Measurements from ENCODE around the gene VASH1.
A peak's percentile ranks its signal among the peaks of the same experiment; 100 is the strongest.

Gene VASH1

GRCh38 chr14:76742966-76743365 lies 18.3 kb upstream of the VASH1 start:
- DNase-seq (ENCODE audit: low read depth), result no peak

DNA sequence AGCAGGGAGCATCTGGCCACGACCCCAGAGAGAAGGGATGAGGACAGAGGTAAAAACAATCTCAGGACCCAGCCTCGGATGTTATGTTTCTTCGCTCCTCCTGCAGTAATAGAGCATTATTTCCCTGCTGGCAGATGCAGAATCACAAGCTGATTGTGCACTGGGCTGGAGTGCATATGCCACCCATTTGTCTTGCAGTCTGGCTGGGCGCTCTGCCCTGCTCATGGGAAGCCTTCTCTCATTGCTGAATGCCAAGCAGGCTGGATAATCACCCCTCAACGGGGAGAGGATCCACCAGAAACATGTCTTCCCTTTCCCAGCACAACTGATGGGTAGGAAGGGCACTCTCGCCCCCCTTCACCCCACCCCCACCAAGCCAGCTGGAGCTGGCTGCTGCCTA lies 8.5 kb upstream of the VASH1 start:
- no peak for DNase-seq (ENCODE audit: low read depth)

GRCh38 chr14:76753541-76754198 lies 7.6 kb upstream of the VASH1 start:
- DNase-seq (ENCODE audit: low read depth), result no peak

- no peak for DNase-seq (ENCODE audit: low read depth)
Observed at GRCh38 chr14:76754586-76754985, 6.7 kb upstream of the VASH1 start.

GRCh38 chr14:76755610-76756370 lies 5.5 kb upstream of the VASH1 start:
- DNase-seq (ENCODE audit: low read depth), result no peak

DNA sequence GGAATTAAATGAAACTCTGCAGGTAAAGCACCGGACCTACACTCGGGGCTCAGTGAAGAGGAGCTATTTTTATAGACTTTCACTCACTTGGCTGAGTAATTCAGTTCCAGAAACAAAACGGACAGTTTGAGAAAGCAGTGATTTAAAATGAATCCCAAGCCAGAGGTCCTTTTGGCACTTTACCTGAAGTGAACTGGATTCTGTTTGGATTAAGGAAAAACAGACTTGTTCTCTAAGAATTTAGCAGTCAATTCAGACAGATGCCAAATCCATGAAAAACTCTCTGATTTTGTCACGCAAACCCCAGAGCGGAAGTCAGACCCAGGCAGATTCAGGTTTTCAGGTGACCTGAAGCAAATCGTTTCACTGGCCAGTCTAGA lies 4.9 kb upstream of the VASH1 start:
- DNase-seq (ENCODE audit: low read depth), result no peak

- DNase-seq (ENCODE audit: low read depth), result no peak
Observed at GRCh38 chr14:76759589-76759988, 1.7 kb upstream of the VASH1 start.

GRCh38 chr14:76760331-76761135 lies 735 bp upstream of the VASH1 start:
- DNase-seq (ENCODE audit: low read depth), result no peak

DNA sequence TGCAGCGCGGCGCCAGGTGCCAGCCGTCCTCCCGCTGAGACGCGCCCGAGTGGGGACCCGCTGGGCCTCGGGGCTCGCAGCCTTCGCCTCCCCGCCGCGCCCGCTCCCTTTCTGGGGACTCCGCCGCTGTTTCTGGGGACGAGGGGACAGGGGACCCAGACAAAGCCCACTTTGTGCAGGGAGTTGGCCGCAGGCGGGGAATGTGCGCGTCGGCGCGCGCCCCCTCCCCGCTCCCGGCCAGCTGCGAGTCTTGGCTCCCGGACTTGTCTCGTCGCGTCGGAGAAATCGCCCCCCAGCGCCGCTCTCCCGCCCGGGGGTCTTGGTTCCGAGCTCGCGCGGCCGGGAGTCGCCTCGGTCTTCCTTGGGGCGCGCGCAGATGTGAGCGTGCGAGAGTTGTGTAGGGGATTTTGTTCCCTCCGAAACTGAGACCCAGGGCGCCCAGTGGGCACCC lies 717 bp downstream of the VASH1 start:
- no peak for DNase-seq (ENCODE audit: low read depth)

GRCh38 chr14:76762411-76763095 lies 1.3 kb downstream of the VASH1 start:
- no peak for DNase-seq (ENCODE audit: low read depth)

DNA sequence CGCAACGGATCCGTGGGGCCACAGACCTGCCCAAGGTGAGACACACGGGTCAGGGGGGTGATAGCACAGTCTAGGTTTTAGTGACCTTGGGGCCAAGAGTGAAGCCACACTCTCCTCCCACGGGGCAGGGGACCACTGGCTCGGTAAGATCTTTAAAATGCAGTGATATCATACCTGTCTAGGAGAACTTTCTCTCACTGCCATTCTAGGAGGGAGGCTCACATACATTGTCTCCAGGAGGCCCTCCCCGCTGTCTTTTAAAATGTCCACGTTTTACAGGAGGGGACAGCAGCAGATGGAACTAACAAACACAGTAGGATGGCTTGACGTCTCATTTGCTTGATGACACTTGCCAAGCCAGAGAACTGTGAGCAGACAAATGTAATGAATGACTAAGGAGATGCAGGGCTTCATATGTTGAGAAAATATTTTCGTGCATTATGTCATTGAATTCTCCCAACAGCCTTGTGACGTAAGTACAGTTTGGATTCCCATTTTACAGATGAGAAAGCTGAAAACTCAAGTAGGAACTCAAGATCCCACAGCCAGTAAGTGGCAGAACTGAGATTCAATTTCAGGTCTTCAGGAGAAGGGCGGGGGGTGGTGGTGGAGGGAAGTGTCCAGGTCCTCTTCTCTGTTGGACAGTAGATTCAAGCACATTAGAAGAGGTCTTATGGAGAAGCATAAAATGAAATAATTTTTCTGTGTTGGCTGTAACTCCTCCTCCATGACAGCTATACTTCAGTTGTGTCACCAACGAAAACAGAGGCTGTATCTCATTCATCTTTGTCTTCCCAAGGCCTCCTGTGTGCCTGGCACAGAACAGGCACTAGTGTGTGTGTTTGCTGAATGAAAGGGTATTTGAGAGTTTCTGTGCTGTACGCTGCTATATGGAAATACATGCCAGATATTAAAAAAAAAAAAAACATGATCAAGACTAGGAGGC lies 2.1 kb downstream of the VASH1 start:
- no peak for DNase-seq (ENCODE audit: low read depth)

DNA sequence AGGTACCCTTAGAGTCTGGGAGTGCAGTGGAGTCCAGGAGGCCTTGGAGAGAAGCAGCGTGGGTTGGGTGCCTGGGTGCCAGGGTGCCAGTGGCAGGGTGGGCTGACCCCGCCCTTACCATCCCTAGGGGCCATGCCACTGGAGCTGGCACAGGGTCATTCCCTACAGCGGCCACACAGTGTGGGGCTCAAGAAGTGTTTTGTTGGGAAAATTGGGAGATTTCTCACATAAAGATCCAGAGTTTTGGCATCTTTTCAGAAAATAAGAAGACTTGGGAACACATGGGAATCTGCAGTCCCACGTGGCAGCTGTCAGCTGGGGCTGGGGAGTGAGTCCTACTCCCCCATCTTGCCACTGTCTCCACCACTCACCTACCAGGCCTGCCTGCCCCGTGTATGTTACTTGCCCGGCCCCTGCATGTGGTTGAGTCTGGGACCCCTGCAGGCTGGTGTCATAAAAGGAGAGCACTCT lies 4.2 kb downstream of the VASH1 start:
- DNase-seq (ENCODE audit: low read depth), result no peak

- peak; percentile 17 for DNase-seq (ENCODE audit: low read depth)
Observed at GRCh38 chr14:76767681-76768656, 6.7 kb downstream of the VASH1 start.

DNA sequence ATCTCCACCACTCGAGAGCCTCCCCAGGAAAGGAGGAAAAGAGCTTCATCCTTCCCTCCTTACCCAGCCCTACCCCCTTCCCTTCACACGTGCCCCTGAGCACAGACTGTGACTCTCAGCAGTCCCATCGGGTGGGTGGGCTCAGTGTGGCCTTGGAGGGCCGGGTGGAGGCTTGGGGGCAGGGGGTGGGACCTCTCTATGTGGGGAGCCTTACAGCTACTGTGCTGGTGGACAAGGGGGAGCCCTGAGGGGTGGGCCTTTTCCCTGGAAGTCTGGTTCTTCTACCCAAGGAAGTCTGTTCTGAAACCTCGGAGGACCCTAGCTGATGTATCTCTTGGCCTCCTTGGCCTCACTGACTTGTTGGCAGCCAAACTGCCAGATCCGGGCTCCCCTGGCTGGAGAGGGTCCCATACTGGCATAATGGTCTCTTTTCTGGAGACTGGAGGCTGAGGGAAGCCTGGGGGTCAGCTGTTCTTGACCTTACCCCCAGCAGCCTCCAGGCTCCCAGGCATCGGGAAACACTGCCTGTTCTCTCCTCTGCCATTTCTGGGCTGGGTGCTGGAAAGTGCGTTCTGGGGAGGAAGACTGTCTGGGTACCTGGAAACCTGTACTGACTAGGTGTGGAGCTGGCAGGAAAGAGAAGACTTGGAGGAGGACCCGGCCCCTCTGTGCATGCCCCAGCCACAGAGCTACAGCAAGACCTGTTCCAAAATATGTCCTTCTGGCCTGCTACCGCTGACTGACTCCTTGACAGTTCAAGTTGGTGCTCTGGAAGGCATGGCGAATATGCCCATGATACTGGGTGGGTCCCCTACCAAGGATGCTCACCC lies 7.6 kb downstream of the VASH1 start:
- no peak for DNase-seq (ENCODE audit: low read depth)

DNA sequence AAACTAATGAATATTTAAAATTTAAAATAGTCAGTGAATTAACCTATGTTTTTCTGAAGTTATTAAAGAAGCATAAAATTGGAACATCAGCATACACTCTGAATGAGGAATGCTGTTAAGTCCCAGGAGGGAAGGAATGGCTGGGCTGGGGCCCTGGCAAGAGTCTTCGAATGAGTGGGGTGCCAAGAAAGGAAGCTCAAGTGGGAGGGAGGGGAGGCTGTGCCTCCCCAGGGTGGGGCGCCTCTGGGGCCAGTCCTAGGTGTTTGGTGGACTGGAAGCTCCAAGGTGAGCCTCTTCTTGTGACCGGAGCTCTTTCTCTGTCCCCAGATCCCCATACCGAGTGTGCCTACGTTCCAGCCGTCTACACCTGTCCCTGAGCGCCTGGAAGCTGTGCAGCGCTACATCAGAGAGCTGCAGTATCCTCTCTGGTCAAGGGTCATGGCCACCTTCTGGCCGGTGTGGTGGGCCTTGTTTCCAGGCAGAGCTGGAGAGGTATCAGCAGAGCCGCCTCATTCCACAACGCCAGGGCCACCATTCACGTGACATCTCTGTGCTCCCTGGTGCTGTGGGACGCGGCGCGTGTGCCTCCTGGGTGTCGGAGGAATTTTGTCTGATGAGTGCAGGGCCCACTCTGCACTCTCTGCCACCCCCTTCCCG lies 8.5 kb downstream of the VASH1 start:
- no peak for DNase-seq (ENCODE audit: low read depth)

DNA sequence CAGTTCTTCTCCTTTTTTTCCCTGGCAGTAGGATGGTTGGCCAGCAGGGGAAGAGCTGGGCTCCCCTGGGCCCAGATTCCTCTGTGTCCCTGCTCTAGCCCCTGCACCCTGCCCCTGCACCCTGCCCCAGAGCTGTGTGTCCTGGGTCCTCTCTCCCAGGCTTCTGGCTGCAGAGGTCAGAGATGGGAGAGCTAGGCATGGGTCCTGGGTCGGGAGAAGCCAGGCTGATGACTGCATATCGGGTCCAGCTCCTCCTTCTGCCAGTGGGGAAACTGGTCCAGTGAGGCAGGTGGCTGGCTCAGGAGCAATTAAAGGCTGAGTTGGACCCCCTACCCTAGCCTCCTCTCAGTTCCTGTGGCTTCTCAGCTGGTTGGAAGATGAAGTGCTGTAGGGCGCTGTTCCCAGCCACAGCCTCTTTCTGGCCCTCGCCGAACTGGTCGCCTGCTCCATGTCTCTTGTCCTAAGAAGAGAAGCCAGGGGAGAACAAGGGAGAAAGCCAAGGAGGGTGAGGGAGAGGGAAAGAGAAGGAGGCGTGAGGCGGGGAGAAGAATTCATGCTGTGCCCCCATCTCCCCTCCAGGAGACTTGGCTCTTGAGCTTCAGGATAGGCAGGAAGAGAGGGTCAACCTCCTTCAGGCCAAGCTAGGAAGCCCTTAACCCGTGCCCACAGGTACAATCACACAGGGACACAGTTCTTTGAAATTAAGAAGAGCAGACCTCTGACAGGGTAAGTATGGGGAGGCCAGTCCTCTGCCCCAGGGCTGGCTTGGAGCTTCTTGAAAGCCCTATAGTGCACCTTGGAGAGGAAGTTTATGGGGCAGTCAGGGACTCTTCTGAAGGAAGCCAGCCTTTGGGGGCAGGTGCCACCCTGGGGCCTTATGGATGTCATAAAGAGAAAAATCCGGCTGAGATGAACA lies 9.5 kb downstream of the VASH1 start:
- no peak for DNase-seq (ENCODE audit: low read depth)

- DNase-seq (ENCODE audit: low read depth), result no peak
Observed at GRCh38 chr14:76771437-76771980, 10.2 kb downstream of the VASH1 start.

Data from activated T-cell treated with anti-CD3 and anti-CD28 coated beads for 1 hour (primary cell).